ENCODE data around the gene SIPA1L2.

The SIPA1L2 gene

DNA sequence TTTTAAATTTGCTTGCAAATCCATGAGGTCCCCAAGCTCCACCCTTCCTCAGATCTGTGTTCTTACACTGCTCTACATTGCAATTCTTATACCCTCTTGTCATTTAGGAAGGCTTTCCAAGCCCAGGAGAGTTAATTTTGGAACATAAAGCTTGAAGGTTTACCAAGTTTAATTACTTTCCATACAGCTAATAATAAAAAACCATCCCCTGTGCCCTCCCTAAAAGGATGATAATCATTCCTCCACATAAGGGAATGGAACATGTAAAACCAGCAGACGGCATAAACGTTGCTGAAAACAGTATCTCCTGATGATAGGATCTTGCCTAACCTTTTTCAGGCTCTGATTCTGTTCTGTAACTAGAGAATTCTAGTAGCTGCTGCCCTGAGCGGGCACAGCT lies 23.9 kb upstream of the SIPA1L2 start:
- Histone ChIP-seq H3K27me3 (peaks cover 0 to 3% of the 10 kb centered on the region in 2 donors), H3K4me1 (no peaks in the 10 kb centered on the region), H3K4me3 (no peak overlapping the region), H3K9me3 (no peaks in the 10 kb centered on the region), H3K36me3 (no peaks in the 10 kb centered on the region), H3K27ac (no peak overlapping the region)
- DNase-seq, result no peak
- intact Hi-C loops (cut with DNase I; ENCODE audit: low total_unique reads), result no loop called here
- TF ChIP-seq, protein P1, sequence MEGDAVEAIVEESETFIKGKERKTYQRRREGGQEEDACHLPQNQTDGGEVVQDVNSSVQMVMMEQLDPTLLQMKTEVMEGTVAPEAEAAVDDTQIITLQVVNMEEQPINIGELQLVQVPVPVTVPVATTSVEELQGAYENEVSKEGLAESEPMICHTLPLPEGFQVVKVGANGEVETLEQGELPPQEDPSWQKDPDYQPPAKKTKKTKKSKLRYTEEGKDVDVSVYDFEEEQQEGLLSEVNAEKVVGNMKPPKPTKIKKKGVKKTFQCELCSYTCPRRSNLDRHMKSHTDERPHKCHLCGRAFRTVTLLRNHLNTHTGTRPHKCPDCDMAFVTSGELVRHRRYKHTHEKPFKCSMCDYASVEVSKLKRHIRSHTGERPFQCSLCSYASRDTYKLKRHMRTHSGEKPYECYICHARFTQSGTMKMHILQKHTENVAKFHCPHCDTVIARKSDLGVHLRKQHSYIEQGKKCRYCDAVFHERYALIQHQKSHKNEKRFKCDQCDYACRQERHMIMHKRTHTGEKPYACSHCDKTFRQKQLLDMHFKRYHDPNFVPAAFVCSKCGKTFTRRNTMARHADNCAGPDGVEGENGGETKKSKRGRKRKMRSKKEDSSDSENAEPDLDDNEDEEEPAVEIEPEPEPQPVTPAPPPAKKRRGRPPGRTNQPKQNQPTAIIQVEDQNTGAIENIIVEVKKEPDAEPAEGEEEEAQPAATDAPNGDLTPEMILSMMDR (IDR thresholded peaks at IDR 0.05), result no peak

DNA sequence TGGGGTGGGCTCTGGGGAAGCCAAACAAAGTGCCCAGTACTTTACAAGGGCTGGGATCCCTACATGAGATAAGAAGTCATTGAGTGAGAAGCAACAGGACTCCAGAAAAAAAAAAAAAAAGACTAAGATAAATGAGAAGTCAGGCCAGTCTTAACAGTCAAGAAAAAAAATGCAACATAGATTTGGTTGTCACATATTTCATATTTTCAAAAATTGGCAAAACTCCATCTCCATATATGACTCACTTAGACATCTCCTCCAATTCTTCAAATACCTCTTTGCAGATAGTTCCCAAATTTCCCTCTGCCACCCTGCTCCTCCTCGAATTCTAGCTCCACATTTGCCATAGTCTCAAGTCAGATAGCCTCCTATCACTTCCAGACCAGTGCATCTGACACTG lies 20.9 kb upstream of the SIPA1L2 start:
- intact Hi-C loops (cut with DNase I; ENCODE audit: low total_unique reads), result no loop called here

DNA sequence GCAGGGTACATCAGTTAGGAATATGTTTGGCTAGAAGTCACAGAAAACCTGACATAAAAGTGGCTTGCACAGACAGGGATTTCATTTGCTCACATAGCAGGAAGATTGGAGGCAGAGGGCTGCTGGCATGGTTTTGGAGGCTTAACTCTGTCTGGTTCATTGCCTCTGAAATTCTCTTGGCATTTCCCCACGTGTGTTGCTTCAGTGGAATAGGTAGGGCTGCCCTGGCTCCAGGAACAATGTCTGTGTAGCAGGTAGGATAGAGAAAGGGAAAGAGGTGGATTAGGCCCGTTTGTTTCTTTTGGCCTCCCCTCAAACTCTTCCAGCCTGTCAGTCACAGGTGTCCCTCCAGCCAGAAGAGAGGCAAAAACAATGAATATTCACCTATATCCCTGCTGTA lies 20.5 kb upstream of the SIPA1L2 start:
- H3K36me3 ChIP-seq, result no peaks in the 10 kb centered on the region
- no peaks in the 10 kb centered on the region for H3K4me1 ChIP-seq
- TF ChIP-seq, protein P1 (IDR thresholded peaks at IDR 0.05), result no peak
- intact Hi-C loops (cut with DNase I; ENCODE audit: low total_unique reads), result no loop called here
- no peak for DNase-seq
- H3K27me3 ChIP-seq, result peaks cover 0 to 3% of the 10 kb centered on the region in 2 donors
- no peak overlapping the region for H3K27ac ChIP-seq
- H3K9me3 ChIP-seq, result no peaks in the 10 kb centered on the region
- H3K4me3 ChIP-seq, result no peak overlapping the region

More for the DNA sequence above, 20.9 kb upstream of the SIPA1L2 start:
- no peak for DNase-seq
- Histone ChIP-seq H3K9me3 (no peaks in the 10 kb centered on the region), H3K27me3 (peaks cover 0 to 3% of the 10 kb centered on the region in 2 donors), H3K27ac (no peak overlapping the region), H3K36me3 (no peaks in the 10 kb centered on the region), H3K4me1 (no peaks in the 10 kb centered on the region), H3K4me3 (no peak overlapping the region)
- TF ChIP-seq, protein P1 (IDR thresholded peaks at IDR 0.05), result no peak

DNA sequence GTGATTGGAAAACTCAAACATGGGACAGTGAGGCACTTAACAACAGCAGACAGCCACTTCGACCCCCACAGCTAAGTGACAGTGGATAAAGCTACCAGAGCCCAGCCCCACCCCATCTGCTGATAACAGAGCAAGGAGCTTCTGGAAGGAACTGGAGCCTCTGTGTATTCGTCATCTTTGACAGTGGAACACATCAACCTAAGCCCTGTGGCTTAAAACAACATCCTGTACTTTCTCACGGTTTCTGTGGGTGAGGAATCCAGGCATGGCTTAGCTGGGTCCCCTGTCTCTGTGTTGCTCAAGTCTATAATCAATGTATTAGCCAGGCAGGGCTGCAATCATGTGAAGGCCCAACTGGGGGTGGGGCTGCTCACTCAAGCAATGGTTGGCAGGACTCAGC lies 18.4 kb upstream of the SIPA1L2 start:
- Histone ChIP-seq H3K4me1 (no peaks in the 10 kb centered on the region), H3K4me3 (no peak overlapping the region), H3K27me3 (no peaks in the 10 kb centered on the region), H3K27ac (no peak overlapping the region), H3K36me3 (no peaks in the 10 kb centered on the region), H3K9me3 (no peaks in the 10 kb centered on the region)
- TF ChIP-seq, protein P1 (IDR thresholded peaks at IDR 0.05), result no peak
- intact Hi-C loops (cut with DNase I; ENCODE audit: low total_unique reads), result no loop called here
- no peak for DNase-seq

DNA sequence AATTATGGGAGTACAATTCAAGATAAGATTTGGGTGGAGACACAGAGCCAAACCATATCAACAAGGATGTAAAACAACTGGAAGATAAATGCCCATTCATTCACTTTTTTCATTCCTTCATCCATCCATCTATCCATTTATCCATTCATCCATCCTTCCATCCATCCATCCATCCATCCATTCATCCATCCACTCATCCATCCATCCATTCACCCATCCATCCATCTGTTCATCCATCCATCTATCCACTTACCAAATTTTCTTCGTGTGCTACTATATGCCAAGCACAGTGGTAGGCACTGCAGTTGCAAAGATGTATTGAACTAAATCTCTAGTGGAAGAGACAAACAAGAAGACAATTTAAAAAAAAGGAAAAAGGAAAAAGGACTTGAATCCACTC lies 14.3 kb upstream of the SIPA1L2 start:
- Histone ChIP-seq H3K4me1 (no peaks in the 10 kb centered on the region), H3K27me3 (no peaks in the 10 kb centered on the region), H3K4me3 (no peak overlapping the region), H3K27ac (no peak overlapping the region), H3K9me3 (no peaks in the 10 kb centered on the region), H3K36me3 (no peaks in the 10 kb centered on the region)
- TF ChIP-seq, protein P1 (IDR thresholded peaks at IDR 0.05), result no peak
- intact Hi-C loops (cut with DNase I; ENCODE audit: low total_unique reads), result no loop called here
- DNase-seq, result no peak

DNA sequence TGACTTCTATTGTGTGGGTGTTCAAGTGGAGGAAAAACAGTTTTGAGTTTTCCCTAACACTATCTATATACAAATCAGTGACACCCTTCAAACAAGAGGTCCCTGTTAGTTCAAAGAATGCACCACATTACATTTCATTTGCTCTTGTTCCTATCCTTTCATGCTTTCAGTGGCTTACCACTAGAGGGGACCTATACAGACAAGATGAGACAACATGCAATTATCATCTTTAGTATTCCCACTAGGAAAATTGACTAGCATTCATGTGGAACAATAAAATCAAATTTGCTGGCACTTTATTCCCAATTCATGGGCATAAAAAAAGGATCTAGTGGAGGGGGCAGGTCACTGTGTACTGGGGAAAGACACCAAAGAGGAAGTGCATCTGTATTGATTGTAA lies 13.3 kb upstream of the SIPA1L2 start:
- no peak for DNase-seq
- Histone ChIP-seq H3K27me3 (no peaks in the 10 kb centered on the region), H3K36me3 (no peaks in the 10 kb centered on the region), H3K27ac (no peak overlapping the region), H3K9me3 (no peaks in the 10 kb centered on the region), H3K4me1 (no peaks in the 10 kb centered on the region), H3K4me3 (no peak overlapping the region)
- intact Hi-C loops (cut with DNase I; ENCODE audit: low total_unique reads), result no loop called here
- TF ChIP-seq, protein P1 (IDR thresholded peaks at IDR 0.05), result no peak
